Astrocyte (in vitro differentiated cells and primary cell): ENCODE measurements around the gene PYM1. TPM values are rescaled to one million over a fixed set of nuclear protein-coding genes. Genes with fewer than 3 reads are reported as not detected.

Source experiments
- DNase-seq: peaks from one replicate; pipeline ENCODE4 v3.0.0-alpha.2; 2010; ENCODE audit warnings: low read depth
- FAIRE-seq: peaks from 2 replicates; lab custom pipeline; 2011; peaks lifted over from hg19 to GRCh38; lab: Jason Lieb, UNC
- H2AFZ ChIP-seq: 2 replicates; pipeline ENCODE4 v1.6.0; 2012; ENCODE audit warnings: low read depth, low read length, inconsistent platforms
- H3K27ac ChIP-seq: 2 replicates; pipeline ENCODE4 v1.5.1; 2011; ENCODE audit warnings: low read depth, low read length, inconsistent platforms
- H3K27me3 ChIP-seq: 2 replicates; pipeline ENCODE4 v1.6.0; 2011; ENCODE audit warnings: low read length, inconsistent platforms; ENCODE audit not compliant: insufficient read depth
- H3K36me3 ChIP-seq: 2 replicates; pipeline ENCODE4 v1.5.1; 2011; ENCODE audit warnings: low read length, inconsistent platforms; ENCODE audit not compliant: insufficient read depth
- H3K4me1 ChIP-seq: 2 replicates; pipeline ENCODE4 v1.5.1; 2011; ENCODE audit warnings: low read length, inconsistent platforms; ENCODE audit not compliant: insufficient read depth
- H3K4me2 ChIP-seq: 2 replicates; pipeline ENCODE4 v1.6.0; 2012; ENCODE audit warnings: low read length, inconsistent platforms
- H3K4me3 ChIP-seq: 2 replicates; pipeline ENCODE4 v1.5.1; 2011; ENCODE audit warnings: low read depth, mild to moderate bottlenecking, low read length, inconsistent platforms; ENCODE audit not compliant: insufficient read depth
- H3K79me2 ChIP-seq: 2 replicates; pipeline ENCODE4 v1.6.0; 2012; ENCODE audit warnings: mild to moderate bottlenecking, low read length, inconsistent platforms; ENCODE audit not compliant: insufficient read depth
- H3K9ac ChIP-seq: 2 replicates; pipeline ENCODE4 v1.6.0; 2012; ENCODE audit warnings: mild to moderate bottlenecking, low read length, inconsistent platforms
- H3K9me3 ChIP-seq: 2 replicates; pipeline ENCODE4 v1.5.1; 2012; ENCODE audit warnings: low read depth, mild to moderate bottlenecking, low read length, inconsistent platforms; ENCODE audit not compliant: insufficient read depth
- H4K20me1 ChIP-seq: 2 replicates; pipeline ENCODE4 v1.6.0; 2012; ENCODE audit warnings: low read length, inconsistent platforms; ENCODE audit not compliant: insufficient read depth
- H3K27ac Mint-ChIP-seq: one replicate; pipeline ENCODE4 v1.8.0; 2021; ENCODE audit warnings: mild to moderate bottlenecking, mixed read lengths; ENCODE audit not compliant: unreplicated experiment
- H3K27me3 Mint-ChIP-seq: one replicate; pipeline ENCODE4 v1.8.0; 2021; ENCODE audit warnings: low read depth, mixed read lengths; ENCODE audit not compliant: unreplicated experiment
- H3K36me3 Mint-ChIP-seq: one replicate; pipeline ENCODE4 v1.8.0; 2021; ENCODE audit warnings: low read depth, mixed read lengths; ENCODE audit not compliant: unreplicated experiment
- H3K4me1 Mint-ChIP-seq: one replicate; pipeline ENCODE4 v1.8.0; 2021; ENCODE audit warnings: low read depth, mixed read lengths; ENCODE audit not compliant: unreplicated experiment
- H3K4me3 Mint-ChIP-seq: one replicate; pipeline ENCODE4 v1.8.0; 2021; ENCODE audit warnings: mild to moderate bottlenecking, moderate library complexity, mixed read lengths; ENCODE audit not compliant: unreplicated experiment
- H3K9me3 Mint-ChIP-seq: one replicate; pipeline ENCODE4 v1.8.0; 2021; ENCODE audit warnings: mild to moderate bottlenecking, mixed read lengths; ENCODE audit not compliant: unreplicated experiment
- CTCF ChIP-seq: IDR thresholded peaks from 2 replicates; pipeline ENCODE4 v1.5.1; 2011; ENCODE audit warnings: low read depth, mild to moderate bottlenecking, inconsistent platforms, low read length, moderate library complexity; ENCODE audit not compliant: insufficient read depth
- EZH2 ChIP-seq: IDR thresholded peaks from 2 replicates; pipeline ENCODE4 v1.6.1; 2012; ENCODE audit warnings: mild to moderate bottlenecking, low read length, inconsistent platforms; ENCODE audit not compliant: insufficient read depth
- total RNA-seq: library from RNA; stranded (reverse); gene quantifications from 2 replicates; pipeline ENCODE4 v1.2.1, GENCODE V29; 2021

The PYM1 gene
- total RNA-seq, 1 donor from 2014 or later: 33.6 TPM

- no peaks in the 10 kb centered on the region for H3K27me3 ChIP-seq
- H3K27me3 Mint-ChIP-seq: no peaks in the 10 kb centered on the region
- FAIRE-seq: no peak
- no peaks in the 10 kb centered on the region for H3K9me3 Mint-ChIP-seq
- H2AFZ ChIP-seq: no peak overlapping the region
- no peak overlapping the region for H3K27ac Mint-ChIP-seq
- no peaks in the 10 kb centered on the region for H4K20me1 ChIP-seq
- H3K36me3 Mint-ChIP-seq: peaks cover 35% of the 10 kb centered on the region
- H3K79me2 ChIP-seq: no peaks in the 10 kb centered on the region
- TF ChIP-seq EZH2: no peak
- no peak for TF ChIP-seq CTCF
- no peak overlapping the region for H3K4me2 ChIP-seq
- no peak overlapping the region for H3K4me3 Mint-ChIP-seq
- H3K9ac ChIP-seq: no peak overlapping the region
- no peak overlapping the region for H3K4me3 ChIP-seq
- DNase-seq: no peak
- H3K36me3 ChIP-seq: peaks cover 14% of the 10 kb centered on the region
- H3K4me1 ChIP-seq: peaks cover 13% of the 10 kb centered on the region
- H3K4me1 Mint-ChIP-seq: peaks cover 10% of the 10 kb centered on the region
- no peak overlapping the region for H3K27ac ChIP-seq
- no peaks in the 10 kb centered on the region for H3K9me3 ChIP-seq
These were observed 15.0 kb upstream of the PYM1 start for GRCh38 chr12:55942577-55943136.

DNA sequence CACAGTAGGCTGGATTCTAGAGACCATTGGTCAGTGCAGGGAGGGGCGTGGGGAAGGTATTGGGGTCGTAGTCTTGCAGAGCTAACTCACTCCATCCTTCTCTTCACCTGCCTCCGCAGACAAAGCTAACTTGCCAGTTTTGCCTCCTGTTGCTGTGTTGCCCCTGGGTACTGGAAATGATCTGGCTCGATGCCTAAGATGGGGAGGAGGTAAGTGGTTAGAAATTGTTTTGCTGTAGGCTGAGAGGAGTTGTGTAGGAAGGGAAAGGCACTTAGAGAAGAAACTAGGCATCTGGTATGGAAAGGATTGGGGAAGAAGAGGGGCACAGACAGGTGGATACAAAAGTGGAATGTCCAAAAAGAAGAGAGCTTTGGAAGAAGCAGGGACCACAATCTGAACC lies 14.4 kb upstream of the PYM1 start:
- TF ChIP-seq EZH2 (no peak), CTCF (no peak)
- Histone ChIP-seq H4K20me1 (no peaks in the 10 kb centered on the region), H3K36me3 (peaks cover 14% of the 10 kb centered on the region), H3K4me1 (peaks cover 13% of the 10 kb centered on the region), H2AFZ (no peak overlapping the region), H3K27me3 (no peaks in the 10 kb centered on the region), H3K4me3 (no peak overlapping the region), H3K9ac (no peak overlapping the region), H3K79me2 (no peaks in the 10 kb centered on the region), H3K27ac (no peak overlapping the region), H3K9me3 (no peaks in the 10 kb centered on the region), H3K4me2 (no peak overlapping the region)
- DNase-seq (no peak), FAIRE-seq (no peak)
- H3K4me3 Mint-ChIP-seq: peak overlapping the region; percentile 28
- peaks cover 33% of the 10 kb centered on the region for H3K36me3 Mint-ChIP-seq
- H3K4me1 Mint-ChIP-seq: peaks cover 14% of the 10 kb centered on the region
- H3K27ac Mint-ChIP-seq: peak overlapping the region; percentile 4
- H3K9me3 Mint-ChIP-seq: no peaks in the 10 kb centered on the region
- no peaks in the 10 kb centered on the region for H3K27me3 Mint-ChIP-seq

DNA sequence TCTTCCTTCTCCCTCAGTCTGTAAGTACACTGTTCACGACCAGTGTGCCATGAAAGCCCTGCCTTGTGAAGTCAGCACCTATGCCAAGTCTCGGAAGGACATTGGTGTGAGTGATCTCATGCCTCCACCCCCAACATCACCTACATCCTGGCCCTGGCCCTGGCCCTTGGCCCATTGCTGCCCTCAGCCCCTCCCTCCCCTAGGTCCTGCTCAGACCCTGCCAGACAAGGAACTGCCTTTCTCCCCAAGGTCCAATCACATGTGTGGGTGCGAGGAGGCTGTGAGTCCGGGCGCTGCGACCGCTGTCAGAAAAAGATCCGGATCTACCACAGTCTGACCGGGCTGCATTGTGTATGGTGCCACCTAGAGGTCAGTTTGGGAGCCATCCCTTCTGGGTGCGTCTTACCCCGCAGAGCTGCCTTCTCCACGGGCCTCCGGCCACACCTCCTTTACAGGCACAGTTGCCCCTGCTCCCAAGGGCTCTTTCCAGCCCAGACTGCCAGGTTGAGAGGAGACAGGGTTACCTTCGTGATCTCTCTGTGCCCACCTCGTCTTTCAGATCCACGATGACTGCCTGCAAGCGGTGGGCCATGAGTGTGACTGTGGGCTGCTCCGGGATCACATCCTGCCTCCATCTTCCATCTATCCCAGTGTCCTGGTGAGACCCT lies 12.5 kb upstream of the PYM1 start:
- Histone ChIP-seq H3K4me3 (no peak overlapping the region), H3K27me3 (no peaks in the 10 kb centered on the region), H3K4me2 (peak overlapping the region; percentile 59), H3K79me2 (no peaks in the 10 kb centered on the region), H3K36me3 (peaks cover 10% of the 10 kb centered on the region), H3K27ac (no peak overlapping the region), H2AFZ (peak overlapping the region; percentile 67), H3K9me3 (no peaks in the 10 kb centered on the region), H4K20me1 (no peaks in the 10 kb centered on the region), H3K4me1 (peaks cover 18% of the 10 kb centered on the region), H3K9ac (peak overlapping the region; percentile 42)
- Mint-ChIP-seq H3K4me1 (peaks cover 27% of the 10 kb centered on the region), H3K9me3 (no peaks in the 10 kb centered on the region), H3K36me3 (peaks cover 41% of the 10 kb centered on the region), H3K4me3 (peak overlapping the region; percentile 48), H3K27me3 (no peaks in the 10 kb centered on the region), H3K27ac (peak overlapping the region; percentile 29)
- FAIRE-seq (no peak), DNase-seq (peak; percentile 56)
- TF ChIP-seq EZH2 (no peak), CTCF (peak; percentile 86)
